ENCODE measurements around the gene HPS1. TPM values are rescaled to one million over a fixed set of nuclear protein-coding genes. Genes with fewer than 3 reads are reported as not detected.

HPS1 gene
- total RNA-seq, 4 donors from 2014 or later, result 51.4 to 74.4 (median 60.8) TPM

GRCh38 chr10:98466861-98467505 is 20.2 kb upstream of the HPS1 start:
- Histone ChIP-seq H3K4me3 (peak overlapping the region in 1 of 2 donors; percentile 60), H3K4me1 (peaks cover 0 to 17% (median 0%) of the 10 kb centered on the region in 3 donors), H3K27ac (no peak overlapping the region), H3K36me3 (no peaks in the 10 kb centered on the region), H3K9me3 (no peaks in the 10 kb centered on the region), H3K27me3 (no peaks in the 10 kb centered on the region)
- no peak for TF ChIP-seq CTCF (IDR thresholded peaks at IDR 0.05)
- no peak for TF ChIP-seq POLR2A (IDR thresholded peaks at IDR 0.05)
- TF ChIP-seq POLR2AphosphoS5 (IDR thresholded peaks at IDR 0.05), result no peak
- TF ChIP-seq EP300 (IDR thresholded peaks at IDR 0.05), result no peak
- ATAC-seq, result no peak
- WGBS, 2 donors (ENCODE audit: low coverage in 1 of 2), result 64 to 67% methylated on average over 11 to 12 of the region's 15 CpGs

GRCh38 chr10:98465866-98466265 is 19.1 kb upstream of the HPS1 start:
- 83 to 86% methylated on average over 3 of the region's 3 CpGs for WGBS, 2 donors (ENCODE audit: low coverage in 1 of 2)

GRCh38 chr10:98463976-98464754 is 17.4 kb upstream of the HPS1 start:
- H3K9me3 ChIP-seq, result no peaks in the 10 kb centered on the region
- peaks cover 0 to 29% (median 3%) of the 10 kb centered on the region in 3 donors for H3K4me1 ChIP-seq
- TF ChIP-seq CTCF (IDR thresholded peaks at IDR 0.05) (no peak), POLR2A (IDR thresholded peaks at IDR 0.05) (no peak), POLR2AphosphoS5 (IDR thresholded peaks at IDR 0.05) (no peak), EP300 (IDR thresholded peaks at IDR 0.05) (no peak)
- ATAC-seq, result no peak
- no peaks in the 10 kb centered on the region for H3K27me3 ChIP-seq
- no peak overlapping the region for H3K4me3 ChIP-seq
- H3K36me3 ChIP-seq, result peaks cover 0 to 4% of the 10 kb centered on the region in 2 donors
- 74 to 78% methylated on average over 6 to 7 of the region's 8 CpGs for WGBS, 2 donors (ENCODE audit: low coverage in 1 of 2)
- no peak overlapping the region for H3K27ac ChIP-seq

More at GRCh38 chr10:98465866-98466265, 19.1 kb upstream of the HPS1 start:
- Histone ChIP-seq H3K27me3 (no peaks in the 10 kb centered on the region), H3K27ac (no peak overlapping the region), H3K9me3 (no peaks in the 10 kb centered on the region), H3K36me3 (no peaks in the 10 kb centered on the region), H3K4me1 (peaks cover 0 to 22% (median 0%) of the 10 kb centered on the region in 3 donors), H3K4me3 (no peak overlapping the region)
- no peak for TF ChIP-seq POLR2AphosphoS5 (IDR thresholded peaks at IDR 0.05)
- TF ChIP-seq CTCF (IDR thresholded peaks at IDR 0.05), result no peak
- no peak for TF ChIP-seq EP300 (IDR thresholded peaks at IDR 0.05)
- TF ChIP-seq POLR2A (IDR thresholded peaks at IDR 0.05), result no peak
- ATAC-seq, result no peak

GRCh38 chr10:98463016-98463415 is 16.3 kb upstream of the HPS1 start:
- Histone ChIP-seq H3K4me3 (no peak overlapping the region), H3K27me3 (no peaks in the 10 kb centered on the region), H3K4me1 (peaks cover 0 to 21% (median 3%) of the 10 kb centered on the region in 3 donors), H3K36me3 (peaks cover 0 to 15% of the 10 kb centered on the region in 2 donors), H3K27ac (no peak overlapping the region), H3K9me3 (no peaks in the 10 kb centered on the region)
- no peak for TF ChIP-seq POLR2AphosphoS5 (IDR thresholded peaks at IDR 0.05)
- TF ChIP-seq EP300 (IDR thresholded peaks at IDR 0.05), result no peak
- TF ChIP-seq POLR2A (IDR thresholded peaks at IDR 0.05), result no peak
- no peak for TF ChIP-seq CTCF (IDR thresholded peaks at IDR 0.05)
- whole genome bisulfite sequencing, 2 donors (ENCODE audit: low coverage in 1 of 2), result 96 to 98% methylated on average over 6 of the region's 6 CpGs
- no peak for ATAC-seq
